ENCODE data around the gene CCDC141. TPM values are rescaled to one million over a fixed set of nuclear protein-coding genes. Genes with fewer than 3 reads are reported as not detected.

CCDC141 gene
- total RNA-seq, 1 donor from 2014 or later: 116 TPM

DNA sequence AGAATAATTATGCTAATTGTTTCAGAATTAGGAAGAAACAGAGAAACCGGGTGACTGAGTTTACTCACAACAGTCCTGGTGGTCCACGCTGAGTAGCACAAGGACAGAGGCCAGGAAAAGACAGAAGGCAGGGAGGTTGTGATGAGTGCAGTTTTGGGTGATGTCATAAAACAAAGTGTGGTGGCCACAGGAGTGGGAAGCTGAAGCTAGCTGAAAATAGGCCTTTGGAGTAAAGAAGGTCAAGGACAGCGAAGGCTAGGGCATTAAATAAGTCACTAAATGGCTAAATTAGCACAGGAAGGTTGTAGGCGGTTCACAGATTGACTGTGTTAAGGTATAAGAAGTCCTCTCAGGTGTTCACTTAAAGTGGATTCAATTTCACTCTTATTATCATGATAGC, 121.9 kb downstream of the CCDC141 start:
- intact Hi-C loops (cut with DNase I): loop anchor here (10.0 kb wide), 1 partner anchor 197 kb away; no protein-coding TSS in a partner anchor
- peak; percentile 26 for ATAC-seq
- no peak for DNase-seq (ENCODE audit: missing footprints)

DNA sequence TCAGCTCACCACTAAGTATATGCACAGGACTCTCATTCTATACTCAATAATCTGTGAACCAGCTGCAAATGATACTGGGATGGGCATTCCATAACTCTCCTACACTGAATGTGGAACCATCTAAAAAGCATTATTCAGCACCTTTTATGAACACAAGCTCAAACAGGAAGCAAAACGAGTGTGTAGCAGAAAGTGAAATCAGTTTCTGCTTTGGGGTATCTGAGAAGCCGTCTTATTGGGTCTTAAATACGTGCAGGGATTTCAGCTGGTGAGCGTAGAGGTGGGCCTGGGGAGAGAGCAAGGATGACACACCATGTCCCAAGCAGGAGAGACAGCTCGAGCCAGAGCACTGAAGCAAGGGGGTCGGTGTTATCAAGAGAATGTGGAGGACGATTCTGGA, 122.8 kb downstream of the CCDC141 start:
- ATAC-seq: no peak
- no peak for DNase-seq (ENCODE audit: missing footprints)
- intact Hi-C loops (cut with DNase I): loop anchor here (10.0 kb wide), 1 partner anchor 198 kb away; no protein-coding TSS in a partner anchor

DNA sequence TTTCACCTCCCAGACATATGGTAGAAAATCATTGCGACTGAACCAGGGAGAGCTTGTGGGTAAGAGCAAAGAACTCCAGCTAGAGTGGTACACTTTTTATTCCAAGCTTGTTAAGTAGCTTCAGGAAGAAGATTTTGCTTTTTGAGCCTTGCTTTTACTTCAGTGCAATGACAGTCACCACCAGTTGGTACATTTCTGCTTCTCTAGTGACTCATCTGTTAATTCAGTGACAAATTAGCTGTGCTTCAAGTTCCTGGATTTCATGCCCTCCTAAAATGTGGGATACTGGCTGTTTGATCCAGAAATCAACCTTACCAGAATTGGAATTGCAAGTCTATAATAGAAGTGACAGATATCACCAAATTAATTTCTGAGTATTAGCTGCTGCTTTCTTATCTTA, 125.1 kb downstream of the CCDC141 start:
- ATAC-seq: no peak
- intact Hi-C loops (cut with DNase I): loop anchor here (10.0 kb wide), 1 partner anchor 200 kb away; no protein-coding TSS in a partner anchor

DNA sequence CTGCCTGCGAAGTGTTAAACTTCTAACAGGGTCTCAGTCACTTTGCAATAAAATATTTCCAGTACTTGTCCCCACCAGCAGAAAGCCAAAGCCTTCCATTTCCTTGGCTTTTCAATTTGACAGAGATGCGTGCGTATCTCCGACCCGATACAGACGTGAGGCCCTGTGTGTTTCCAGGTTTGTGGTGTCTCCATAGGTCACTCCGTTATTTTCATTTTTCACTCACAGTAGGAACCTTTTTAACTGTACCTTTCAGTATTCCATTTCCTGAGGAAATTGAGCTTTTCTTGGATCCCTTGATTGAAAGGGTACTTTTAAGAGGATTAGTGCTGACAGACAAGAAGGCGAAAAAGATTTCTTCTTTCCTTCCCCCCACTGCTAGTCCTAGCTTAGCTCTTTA, 126.4 kb downstream of the CCDC141 start:
- no peak for DNase-seq (ENCODE audit: missing footprints)
- intact Hi-C loops (cut with DNase I): loop anchor here (10.0 kb wide), 1 partner anchor 201 kb away; no protein-coding TSS in a partner anchor
- ATAC-seq: no peak

More for the DNA sequence above, 125.1 kb downstream of the CCDC141 start:
- no peak for DNase-seq (ENCODE audit: missing footprints)

DNA sequence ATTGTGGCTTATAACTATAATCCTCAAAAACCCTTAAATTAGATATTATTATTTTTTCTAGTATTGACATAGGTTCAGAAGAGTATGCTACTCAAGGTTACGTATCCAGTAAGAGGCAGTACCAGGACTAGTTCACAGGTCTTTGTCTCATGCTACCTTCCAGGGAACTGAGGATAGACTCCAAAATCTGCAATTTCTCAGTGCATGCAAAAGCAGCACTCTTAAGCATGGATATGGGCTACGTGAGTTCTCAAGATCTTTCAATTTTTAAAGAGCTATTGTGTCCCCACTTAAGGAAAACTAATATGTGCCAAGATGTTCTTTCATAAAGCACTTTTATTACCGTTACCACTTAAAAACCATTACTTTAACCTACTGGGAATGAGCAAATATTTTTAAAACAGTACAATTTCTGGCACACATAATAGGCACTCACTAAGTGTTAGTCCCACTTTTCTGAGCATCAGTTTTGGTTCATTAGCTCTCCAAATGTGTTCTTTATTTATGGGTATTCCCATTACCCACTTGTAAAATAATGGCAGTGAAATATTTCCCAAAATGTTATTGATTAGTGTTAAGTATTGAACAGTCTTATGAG, 128.9 kb downstream of the CCDC141 start:
- ATAC-seq (no peak), DNase-seq (ENCODE audit: missing footprints) (no peak)
- intact Hi-C loops (cut with DNase I): loop anchor here (10.0 kb wide), 1 partner anchor 204 kb away; no protein-coding TSS in a partner anchor

DNA sequence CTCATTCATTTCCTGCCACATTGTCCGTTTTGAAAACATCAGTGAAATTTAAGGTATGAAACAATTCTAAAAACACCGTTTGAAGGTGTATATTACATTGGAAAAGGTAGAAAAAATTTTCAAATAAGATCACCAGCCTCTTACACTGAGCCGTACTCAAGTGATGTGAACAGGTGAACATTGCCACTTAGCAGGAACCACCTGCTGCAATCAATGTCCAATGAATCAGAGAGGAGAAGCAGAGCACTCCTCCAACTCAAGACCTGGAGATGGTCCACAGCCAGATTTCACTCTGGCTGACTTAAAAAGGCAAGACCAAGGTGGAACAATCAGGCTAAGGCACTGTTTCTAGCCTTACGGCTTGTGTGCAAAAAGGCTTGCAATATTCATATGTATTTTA, 132.4 kb downstream of the CCDC141 start:
- intact Hi-C loops (cut with DNase I): no loop called here
- DNase-seq (ENCODE audit: missing footprints): no peak
- no peak for ATAC-seq

DNA sequence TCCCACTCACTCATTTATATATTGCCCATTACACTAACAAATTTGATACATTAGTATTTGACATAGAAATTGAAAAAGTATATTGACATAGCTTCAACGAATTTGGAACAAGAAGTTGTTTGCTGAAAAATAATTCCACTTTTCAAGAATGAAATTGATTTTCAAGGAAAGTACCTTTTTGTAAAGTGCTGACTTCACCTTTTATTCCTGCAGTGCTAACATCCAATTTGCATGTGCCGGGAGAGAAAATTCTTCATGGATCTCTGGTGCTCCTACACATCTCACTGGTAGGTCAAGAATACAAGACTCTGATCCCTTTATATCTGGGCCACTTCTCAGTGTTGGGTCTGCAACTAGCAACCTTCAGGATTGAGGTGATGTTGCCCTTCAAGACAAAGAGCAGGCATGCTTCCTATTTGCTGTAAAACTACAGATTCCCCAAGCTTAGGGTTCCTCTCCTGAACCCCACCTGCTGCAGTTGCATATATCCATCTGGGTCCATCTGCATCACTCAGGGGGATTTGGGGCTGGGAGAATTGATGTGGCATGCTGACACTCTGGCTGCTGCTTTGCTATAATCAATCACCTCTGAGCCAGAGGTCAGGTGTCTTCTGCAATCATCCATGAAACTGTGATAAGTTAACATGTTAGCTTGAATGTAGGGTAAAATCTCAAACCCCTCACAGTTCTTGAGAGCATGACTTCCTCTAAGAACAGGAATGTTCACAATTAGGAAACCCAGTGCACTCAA, 134.3 kb downstream of the CCDC141 start:
- no peak for DNase-seq (ENCODE audit: missing footprints)
- intact Hi-C loops (cut with DNase I): loop anchor here (2.0 kb wide), 1 partner anchor 119 kb away; no protein-coding TSS in a partner anchor
- no peak for ATAC-seq

DNA sequence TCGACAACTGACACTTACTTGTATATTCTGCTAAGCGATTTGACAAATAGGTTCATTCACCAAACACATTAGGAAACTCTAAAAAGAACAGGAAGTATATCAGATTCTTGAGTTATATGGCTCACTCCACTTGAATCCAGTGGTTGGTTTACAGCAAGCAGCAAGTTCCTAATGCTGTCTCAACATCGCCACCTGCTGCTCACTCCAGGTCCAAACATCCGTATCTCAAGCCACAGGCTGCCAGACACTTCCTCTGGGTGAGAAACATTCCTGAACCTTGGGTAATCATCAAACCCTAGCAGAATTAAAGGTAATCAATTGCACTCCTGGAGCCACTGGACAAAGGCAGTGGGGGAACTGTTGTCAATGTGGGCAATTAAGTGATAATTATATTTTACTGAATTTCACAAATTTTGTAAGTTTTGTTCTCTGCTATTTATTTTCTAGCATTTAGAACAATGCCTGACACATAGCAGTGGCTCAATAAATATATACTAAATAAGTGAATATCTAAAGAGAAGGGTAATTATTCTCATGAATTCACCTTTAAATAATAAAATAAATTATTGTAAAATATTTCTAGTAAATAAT, 135.6 kb downstream of the CCDC141 start:
- ATAC-seq (peak; percentile 88), DNase-seq (ENCODE audit: missing footprints) (peak; percentile 84)
- intact Hi-C loops (cut with DNase I): loop anchor here (2.0 kb wide), 1 partner anchor 118 kb away; no protein-coding TSS in a partner anchor

DNA sequence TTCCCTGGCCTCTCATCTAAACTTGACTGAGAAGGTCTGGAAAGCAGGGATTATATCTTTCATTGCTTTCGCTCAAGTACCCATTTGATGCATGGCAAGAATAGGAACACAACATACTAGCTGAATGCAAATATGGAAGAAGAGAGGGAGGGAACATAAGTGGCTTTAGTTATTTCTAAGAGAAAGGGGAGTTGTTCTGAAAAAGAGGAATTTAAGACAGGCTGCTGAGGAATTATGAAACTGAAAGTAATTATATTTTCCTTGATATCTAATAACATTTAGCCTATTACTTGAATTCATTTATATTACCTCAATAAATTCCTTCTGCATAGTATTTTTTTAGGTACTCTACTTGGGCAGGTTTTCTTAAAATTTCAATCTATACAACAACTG, 136.9 kb downstream of the CCDC141 start:
- ATAC-seq (no peak), DNase-seq (ENCODE audit: missing footprints) (no peak)
- intact Hi-C loops (cut with DNase I): no loop called here

DNA sequence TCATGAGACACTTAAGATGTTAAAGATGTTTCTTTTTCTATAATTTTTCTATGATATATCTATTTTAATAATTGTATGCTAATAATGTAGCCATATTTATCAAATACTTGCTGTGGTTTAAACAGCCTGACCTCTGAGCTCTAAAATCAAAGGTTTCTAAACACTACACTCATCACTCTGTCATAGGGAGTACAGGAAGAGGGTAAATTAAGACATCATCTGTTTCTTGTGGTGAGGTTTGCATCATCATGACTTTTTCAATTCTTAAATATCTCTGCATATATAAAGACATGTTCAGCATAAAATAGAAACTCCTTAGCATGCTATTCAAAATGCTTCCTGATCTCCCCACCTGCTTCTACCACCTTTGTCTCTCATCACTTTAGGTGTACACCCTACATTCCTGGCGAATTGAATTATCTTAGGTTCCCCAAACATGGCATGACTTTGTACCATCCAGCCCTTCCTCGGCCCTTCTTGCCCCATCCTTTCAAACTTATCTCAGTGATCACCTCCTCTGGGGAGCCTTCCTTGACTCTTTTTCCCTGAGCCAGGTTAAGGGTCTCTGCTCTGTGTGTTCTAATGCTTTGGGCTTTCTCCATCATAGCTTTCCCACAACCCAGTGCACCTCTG, 137.4 kb downstream of the CCDC141 start:
- DNase-seq (ENCODE audit: missing footprints) (no peak), ATAC-seq (no peak)
- intact Hi-C loops (cut with DNase I): no loop called here

DNA sequence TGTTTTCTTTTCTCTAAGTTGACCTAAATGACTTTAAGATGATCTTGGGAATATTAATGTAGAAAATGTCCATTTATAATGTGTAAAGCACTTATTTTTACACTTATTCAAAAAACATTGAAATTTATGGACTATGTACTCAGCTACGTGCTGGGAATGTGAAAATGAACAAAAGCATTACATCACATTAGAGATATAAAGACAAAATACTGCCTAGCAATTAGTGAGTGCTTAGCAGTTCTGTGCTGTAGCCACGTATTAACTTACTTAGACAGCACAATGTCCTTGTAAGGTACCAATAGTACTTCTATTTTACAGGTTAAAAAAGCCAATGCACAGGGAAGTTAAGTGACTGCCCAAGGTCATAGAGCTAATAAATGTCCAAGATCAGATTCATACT, 138.9 kb downstream of the CCDC141 start:
- intact Hi-C loops (cut with DNase I): no loop called here
- ATAC-seq (no peak), DNase-seq (ENCODE audit: missing footprints) (no peak)

DNA sequence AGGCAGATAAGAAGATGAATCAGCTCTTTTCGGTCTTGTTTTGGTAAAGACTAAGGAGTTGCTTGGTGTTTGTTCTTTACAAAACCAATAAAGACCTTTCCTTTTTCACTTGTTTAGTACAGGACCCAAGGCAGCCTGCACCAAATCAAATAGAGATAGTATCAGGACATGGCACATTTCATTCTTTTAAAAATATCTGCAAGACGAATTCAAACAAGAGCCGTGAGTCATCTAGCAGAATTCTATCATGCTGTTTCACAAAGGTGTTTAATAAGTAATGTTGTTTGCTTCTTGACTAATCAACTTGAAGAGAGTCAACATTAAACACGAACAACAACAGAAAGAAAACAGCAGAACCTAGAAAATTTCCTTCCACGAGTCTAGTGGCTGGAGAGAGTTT, 139.9 kb downstream of the CCDC141 start:
- ATAC-seq (no peak), DNase-seq (ENCODE audit: missing footprints) (no peak)
- intact Hi-C loops (cut with DNase I): no loop called here

DNA sequence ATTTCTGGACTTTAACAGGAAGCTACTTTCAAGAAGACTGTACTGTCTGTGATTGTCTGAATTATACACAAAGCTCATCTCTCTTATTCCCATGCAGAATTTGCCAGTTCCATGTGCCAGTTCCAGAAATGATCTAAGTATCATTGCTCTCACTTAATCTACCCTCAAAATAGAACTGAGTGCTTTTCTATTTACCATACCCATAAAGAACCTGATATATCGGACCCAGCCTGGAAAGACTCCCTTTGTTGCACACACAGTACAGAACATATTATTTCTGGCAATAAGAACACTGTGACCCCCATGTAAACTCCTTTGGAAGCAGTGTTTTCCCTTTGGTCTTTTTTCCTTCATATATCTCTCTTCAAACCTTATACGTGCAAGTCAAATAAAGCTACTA, 140.4 kb downstream of the CCDC141 start:
- DNase-seq (ENCODE audit: missing footprints): no peak
- ATAC-seq: no peak
- intact Hi-C loops (cut with DNase I): no loop called here

DNA sequence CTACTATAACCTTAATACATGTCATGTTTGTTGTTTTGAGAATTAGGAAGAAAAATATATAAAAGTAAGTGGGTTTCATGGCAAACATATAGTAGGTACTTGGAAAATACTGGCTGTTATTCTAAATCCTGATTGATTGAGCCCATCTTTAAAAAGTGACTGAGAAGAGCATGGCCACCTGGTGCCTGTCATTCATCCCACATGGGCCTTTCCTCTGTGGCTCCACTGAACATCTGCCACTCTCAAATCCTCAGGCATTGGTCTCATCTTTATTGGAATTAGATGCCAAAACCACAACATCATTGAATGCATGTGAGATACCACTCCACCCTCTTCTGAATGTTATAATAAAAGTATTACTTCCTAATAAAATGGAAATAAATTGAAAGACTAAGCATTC, 141.1 kb downstream of the CCDC141 start:
- no peak for ATAC-seq
- intact Hi-C loops (cut with DNase I): no loop called here
- no peak for DNase-seq (ENCODE audit: missing footprints)

DNA sequence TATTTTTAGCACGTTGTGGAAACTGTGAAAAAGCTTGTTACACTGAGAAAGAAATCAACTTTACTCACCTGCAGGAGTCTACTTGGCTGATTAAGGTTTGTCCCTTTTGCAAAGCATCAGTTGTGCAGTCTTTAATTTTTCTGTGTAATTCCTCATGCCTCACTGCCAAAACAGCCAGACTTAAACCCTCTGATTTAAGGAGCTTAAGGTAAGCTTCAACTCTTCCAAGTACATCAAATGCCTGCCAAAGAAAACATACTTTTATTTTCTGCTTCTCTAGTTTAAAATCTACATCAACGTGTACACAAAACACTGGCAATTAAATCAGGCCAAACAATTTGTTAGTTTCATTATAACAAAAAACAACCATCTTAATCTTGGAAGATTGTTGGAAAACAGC, 144.7 kb downstream of the CCDC141 start:
- intact Hi-C loops (cut with DNase I): no loop called here

DNA sequence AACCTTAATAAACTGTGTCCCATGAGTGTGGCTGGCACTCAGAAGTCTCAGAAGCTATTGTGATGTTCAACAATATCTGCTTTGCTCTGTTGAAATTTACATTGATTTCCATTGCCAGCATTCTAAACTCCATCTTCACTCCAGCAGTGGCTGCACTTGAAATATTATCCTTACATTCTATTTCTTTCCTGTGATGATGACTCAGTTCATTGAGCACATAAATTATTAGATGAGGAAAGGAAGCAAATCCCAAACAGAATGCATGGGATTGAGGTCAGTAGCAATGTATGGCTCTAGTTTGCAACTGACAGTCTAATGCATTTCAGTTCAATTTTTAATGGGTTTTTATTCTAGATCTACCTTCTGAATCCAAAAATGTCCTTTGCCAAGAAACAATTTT, 150.3 kb downstream of the CCDC141 start:
- intact Hi-C loops (cut with DNase I): loop anchor here (10.0 kb wide), 1 partner anchor 235 kb away; no protein-coding TSS in a partner anchor
- ATAC-seq (no peak), DNase-seq (ENCODE audit: missing footprints) (no peak)

More for the DNA sequence above, 144.7 kb downstream of the CCDC141 start:
- DNase-seq (ENCODE audit: missing footprints) (no peak), ATAC-seq (no peak)

DNA sequence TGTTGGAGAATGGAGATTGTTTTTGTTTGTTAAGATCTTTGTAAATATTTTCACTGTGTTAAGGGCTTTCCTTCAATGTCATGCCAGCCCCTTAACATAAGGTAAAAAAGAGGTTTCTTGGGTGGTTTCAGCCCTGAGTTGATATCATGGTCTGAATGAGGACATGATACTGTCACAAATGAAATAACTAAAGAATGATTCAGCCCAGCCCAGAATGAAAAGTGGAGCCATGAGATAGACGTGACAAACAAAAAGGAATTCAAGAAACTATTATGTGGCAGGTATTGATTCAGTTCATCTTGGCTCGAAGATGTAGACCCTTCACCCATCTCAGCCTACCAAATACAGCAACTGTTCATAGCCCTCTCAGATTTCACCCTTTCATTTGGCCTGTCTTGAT, 154.1 kb downstream of the CCDC141 start:
- intact Hi-C loops (cut with DNase I): loop anchor here (10.0 kb wide), 1 partner anchor 239 kb away; no protein-coding TSS in a partner anchor
- no peak for ATAC-seq
- no peak for DNase-seq (ENCODE audit: missing footprints)

DNA sequence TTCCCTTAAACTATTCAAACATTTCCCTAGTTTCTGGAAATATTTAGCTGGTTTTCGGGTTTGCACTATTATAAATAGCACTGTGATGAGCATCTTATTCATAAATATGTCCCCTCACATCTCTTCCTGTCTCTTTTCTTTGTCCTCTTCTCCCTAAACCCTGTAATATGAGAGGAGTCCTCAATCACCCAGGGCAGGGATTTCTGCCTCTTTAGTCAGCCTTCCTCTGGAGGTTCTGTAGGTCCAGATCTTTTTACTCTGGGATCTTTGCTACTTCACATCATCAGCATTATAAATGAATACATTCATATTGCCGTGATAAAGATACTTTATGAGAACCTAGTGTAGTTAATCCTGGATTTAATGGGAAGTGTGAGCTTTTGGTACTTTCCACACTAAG, 154.8 kb downstream of the CCDC141 start:
- DNase-seq (ENCODE audit: missing footprints) (no peak), ATAC-seq (no peak)
- intact Hi-C loops (cut with DNase I): loop anchor here (10.0 kb wide), 1 partner anchor 240 kb away; no protein-coding TSS in a partner anchor

Measured in Right ventricle myocardium inferior (tissue), 1 donor.